GM18861 (cell line): ENCODE measurements around the gene PTPRS.
"Not testable (repeated sequence)": the region's sequence is repeated elsewhere in the genome, so short reads cannot be mapped to it uniquely, and the experiment has no call there.

Experiments used
- ATAC-seq: cut with Tn5 transposase; IDR thresholded peaks from one replicate; pipeline ENCODE4 v1.9.1; 2021; ENCODE audit not compliant: unreplicated experiment

The PTPRS gene

DNA sequence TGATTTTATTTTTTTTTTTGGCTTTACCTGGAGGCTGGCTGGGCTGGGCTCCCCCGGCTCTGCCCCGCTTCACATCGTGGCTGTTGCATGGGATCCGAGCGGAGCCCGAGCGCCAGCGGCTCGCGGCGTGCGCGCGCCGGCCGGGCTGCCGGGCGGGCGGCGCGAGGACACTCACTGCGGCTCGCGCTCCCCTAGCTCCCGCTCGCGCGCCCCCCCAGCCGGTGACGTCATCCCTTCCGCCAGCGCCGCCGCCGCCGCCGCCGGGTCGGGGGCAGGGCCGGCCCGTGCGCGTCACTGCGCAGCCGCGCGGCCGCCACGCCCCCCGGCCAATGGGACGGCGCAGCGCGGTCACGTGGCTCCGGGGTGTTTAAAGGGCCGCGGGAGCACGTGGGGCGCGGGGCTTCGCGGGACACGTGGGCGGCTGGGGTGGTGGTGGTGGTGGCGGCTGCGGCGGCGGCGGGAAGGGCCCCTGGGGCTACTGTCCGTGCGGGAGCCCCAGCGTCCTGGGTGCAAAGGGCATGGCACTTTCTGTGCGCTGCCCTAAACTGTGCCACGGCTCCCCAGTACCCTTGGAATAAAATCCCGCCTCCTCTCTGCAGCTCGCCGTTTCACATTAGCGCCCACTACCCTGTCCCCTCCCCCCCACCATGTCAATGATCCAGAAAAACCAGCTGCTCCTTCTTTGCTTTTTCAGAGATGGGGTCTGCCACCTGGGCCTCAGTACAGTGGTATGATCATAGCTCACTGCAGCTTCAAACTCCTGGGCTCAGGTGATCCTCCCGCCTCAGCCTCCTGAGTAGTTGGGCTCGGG lies at the start of gene PTPRS:
TSS of gene PTPRS (minus strand) at position 176 of the 811 bp plus-strand sequence. CDS start 54,672 bp downstream, outside the sequence.
- no peak for ATAC-seq

DNA sequence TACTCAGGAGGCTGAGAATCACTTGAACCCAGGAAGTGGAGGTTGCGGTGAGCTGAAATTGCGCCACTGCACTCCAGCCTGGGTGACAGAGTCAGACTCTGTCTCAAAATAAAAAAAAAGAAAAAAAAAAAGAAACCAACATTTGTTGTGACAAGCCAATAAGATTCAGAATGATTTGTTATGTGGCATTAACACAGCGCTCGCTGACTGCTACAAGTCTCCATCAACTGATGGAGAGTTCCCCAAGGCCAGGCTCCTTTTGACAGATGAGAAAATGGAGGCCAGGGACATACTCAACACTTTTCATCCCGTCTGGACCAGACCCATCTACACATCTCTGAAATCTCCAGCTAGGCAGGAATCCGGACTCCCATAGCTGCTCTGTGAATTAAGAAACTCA lies 48.7 kb upstream of the PTPRS start:
- no peak for ATAC-seq

DNA sequence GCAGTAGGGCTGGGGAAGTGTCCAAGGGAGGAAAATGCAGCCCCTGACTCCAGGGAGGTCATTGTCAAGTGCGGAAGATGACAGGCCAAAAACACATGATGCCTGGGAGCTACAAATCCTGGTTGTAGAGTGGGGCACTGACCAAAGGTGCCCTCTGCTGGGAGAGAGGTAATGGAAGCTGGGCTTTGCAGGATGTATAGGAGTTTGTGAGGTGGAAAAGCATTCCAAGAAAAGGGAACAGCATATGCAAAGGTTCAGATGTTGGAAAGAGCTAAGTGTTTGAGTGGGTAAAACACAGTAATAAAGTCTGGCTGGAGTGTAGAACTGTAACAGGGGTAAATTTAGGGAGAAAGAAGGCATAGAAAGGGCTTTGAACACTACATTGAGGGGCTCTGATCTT lies 46.9 kb upstream of the PTPRS start:
- no peak for ATAC-seq

DNA sequence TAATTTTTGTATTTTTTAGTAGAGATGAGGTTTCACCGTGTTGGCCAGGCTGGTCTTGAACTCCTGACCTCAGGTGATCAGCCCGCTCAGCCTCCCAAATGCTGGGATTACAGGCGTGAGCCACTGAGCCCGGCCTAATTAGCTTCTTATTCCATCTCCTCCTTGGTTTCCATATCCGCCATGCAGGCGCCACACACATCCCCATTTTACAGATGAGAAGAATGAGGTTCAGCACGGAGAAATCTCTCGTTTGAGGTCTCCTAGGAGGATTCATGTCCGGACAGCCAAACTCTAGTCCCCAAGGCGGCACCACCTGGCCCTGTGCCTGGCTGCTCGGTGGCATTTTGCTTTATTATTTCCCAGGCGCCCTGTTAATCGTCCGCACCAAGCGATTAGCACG lies 46.2 kb upstream of the PTPRS start:
- no peak for ATAC-seq

DNA sequence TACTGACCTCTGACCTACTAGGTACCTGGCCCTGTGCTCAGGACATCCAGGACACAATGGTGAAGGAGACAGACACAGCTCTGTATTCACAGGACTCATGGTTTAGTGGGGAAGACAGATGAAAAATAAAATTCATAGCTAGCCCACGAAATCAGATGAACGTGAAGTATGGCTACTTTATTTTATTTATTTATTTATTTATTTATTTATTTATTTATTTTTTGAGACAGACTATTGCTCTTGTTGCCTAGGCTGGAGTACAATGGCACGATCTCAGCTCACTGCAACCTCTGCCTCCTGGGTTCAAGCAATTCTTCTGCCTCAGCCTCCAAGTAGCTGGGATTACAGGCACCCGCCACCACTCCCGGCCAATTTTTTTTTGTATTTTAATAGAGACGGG lies 40.6 kb upstream of the PTPRS start:
- ATAC-seq = not testable (repeated sequence)

DNA sequence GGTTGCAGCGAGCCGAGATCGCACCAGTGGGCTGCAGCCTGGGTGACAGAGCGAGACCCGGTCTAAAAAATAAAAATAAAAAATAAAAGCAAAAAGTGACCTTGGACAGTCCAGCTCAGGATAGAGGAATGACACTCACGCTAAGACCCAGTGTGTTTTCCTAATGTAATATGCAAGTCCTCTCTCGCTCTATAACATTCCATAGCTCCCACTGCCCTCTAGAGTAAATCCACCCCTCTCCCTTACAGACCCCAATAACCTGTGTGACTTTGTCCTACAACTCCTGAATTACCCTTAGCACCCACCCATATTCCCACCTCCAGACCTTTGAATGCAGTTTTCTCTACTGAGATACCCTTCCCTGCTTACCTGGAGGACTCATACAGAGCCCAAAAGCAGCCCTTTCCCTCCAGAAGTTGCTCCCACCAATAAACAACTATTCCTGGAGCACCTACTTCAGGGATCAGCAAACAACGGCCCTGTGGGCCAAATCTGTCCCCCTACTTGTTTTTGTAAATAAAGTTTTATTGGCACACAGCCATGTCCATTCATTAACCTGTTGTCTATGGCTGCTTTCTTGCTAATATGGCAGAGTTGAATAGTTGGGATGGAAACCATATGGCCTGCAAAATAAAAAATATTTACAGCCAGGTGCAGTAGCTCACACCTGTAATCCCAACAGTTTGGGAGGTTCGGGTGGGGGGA lies 39.8 kb upstream of the PTPRS start:
- no peak for ATAC-seq

DNA sequence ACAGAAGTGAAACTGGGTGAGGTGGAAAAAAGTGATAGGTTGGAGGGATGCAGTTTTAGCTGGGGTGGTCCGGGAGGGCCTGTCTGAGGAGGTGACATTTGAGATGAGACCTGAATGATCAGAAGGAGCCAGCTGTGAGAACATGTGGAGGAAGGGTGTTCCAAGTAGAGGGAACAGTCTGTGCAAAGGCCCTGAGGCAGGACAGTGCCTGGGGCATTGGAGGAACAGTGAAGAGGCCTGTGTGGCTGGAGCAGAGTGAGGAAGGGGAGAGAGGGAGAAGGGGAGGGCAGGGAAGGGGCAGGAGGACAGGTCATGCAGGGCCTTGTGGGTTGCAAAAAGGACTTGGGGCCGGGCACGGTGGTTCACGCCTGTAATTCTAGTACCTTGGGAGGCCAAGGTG lies 36.3 kb upstream of the PTPRS start:
- ATAC-seq = no peak

DNA sequence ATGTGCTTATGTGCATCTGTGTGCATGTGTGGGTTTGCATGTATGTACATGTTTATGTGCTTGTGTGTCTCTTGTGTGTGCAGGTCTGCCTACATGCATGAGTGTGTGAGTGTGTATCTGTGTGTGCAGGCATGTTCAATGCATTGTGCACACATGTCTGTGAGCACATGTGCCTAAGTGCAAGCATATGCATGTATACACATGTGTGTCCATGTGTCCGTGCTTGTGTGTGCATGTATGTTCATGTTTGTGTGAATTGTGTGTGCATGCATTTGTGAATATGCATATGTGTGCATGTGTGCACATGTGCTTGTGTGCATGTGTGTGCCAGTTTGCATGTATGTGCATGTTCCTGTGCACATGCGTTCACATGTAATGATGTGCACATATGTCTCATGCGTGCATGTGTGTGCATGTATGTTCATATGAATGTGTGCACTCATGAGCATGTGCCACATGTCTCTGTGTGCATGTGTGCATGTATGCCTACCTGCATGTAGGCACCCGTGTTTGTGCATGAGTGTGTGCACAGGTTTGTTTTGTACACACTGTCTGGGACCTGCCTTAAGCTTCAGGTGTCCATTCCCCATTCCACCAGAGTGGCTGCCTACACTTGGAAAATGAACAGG lies 32.1 kb upstream of the PTPRS start:
- no peak for ATAC-seq

DNA sequence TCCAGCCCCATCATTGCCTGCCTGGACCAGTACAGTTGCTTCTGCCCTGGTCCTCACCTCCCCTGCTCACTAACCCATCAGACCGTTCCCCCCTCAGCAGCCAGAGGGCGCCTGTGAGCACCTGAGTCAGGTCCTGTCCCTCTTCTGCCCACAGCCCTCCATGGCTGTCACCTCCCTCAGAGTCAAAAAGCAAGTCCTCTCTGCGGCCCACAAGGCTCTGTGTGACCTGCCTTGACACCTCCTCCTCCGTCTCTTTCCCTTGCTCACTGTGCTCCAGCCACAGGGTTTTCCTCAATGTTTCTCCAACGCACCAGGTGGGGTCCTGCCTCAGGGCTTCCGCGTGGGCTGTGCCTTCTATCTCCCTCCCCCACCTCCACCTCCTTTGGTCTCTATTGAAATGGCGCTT lies 29.4 kb upstream of the PTPRS start:
- no peak for ATAC-seq

DNA sequence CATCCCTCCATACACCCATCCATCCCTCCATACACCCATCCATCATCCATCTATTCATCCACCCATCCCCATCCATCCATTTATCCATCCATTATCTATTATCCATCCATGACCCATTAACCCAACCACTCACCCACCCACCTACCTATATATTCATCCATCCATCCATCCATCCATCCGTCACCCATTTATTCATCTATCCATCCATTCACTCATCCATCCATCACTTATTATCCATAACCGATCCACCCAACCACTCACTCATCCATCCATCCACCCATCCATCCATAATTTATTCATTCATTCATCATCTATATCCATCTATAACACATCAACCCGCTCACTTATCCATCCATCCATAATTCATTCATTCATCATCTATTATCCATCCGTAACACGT lies 28.7 kb upstream of the PTPRS start:
- ATAC-seq = no peak

DNA sequence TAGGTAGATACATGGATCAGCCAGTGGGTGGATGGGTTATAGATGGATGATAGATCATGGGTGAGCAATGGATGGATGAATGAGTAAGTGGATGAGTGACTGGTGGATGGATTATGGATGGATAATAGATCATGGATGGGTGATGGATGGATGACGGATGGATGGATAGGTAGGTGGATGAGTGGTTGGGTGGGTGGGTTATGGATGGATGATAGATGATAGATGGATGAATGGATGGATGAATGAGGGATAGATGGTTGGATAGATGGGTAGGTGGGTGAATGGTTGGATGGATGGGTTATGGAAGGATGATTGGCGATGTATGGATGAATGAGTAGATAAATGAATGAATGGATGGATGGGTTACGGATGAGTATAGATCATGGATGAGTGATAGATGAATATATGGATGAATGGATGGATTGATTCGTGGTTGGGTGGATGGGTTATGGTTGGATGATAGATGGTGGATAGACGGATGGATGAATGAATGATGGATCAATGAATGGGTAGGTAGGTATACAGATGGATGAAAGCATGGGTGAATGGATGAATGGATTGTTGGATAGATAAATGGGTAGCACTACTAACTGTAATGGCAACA lies 27.0 kb upstream of the PTPRS start:
- no peak for ATAC-seq

- no peak for ATAC-seq
These were observed 25.3 kb upstream of the PTPRS start for GRCh38 chr19:5365905-5366304.

GRCh38 chr19:5364674-5365073 lies 24.1 kb upstream of the PTPRS start:
- no peak for ATAC-seq

GRCh38 chr19:5361839-5362238 lies 21.2 kb upstream of the PTPRS start:
- not testable (repeated sequence) for ATAC-seq

GRCh38 chr19:5361407-5361806 lies 20.8 kb upstream of the PTPRS start:
- ATAC-seq = no peak

GRCh38 chr19:5360003-5360780 lies 19.6 kb upstream of the PTPRS start:
- ATAC-seq = no peak

- no peak for ATAC-seq
These were observed 17.7 kb upstream of the PTPRS start for GRCh38 chr19:5358173-5358800.

- ATAC-seq = no peak
These were observed 17.0 kb upstream of the PTPRS start for GRCh38 chr19:5357584-5357983.

- no peak for ATAC-seq
These were observed 16.3 kb upstream of the PTPRS start for GRCh38 chr19:5356918-5357317.

- ATAC-seq = no peak
These were observed 15.8 kb upstream of the PTPRS start for GRCh38 chr19:5356428-5356827.
